Astrocyte (in vitro differentiated cells and primary cell): Measurements from ENCODE around the gene ADRA2C. TPM values are rescaled to one million over a fixed set of nuclear protein-coding genes. Genes with fewer than 3 reads are reported as not detected.

Source experiments
- DNase-seq: peaks from one replicate; pipeline ENCODE4 v3.0.0-alpha.2; 2010; ENCODE audit warnings: low read depth
- FAIRE-seq: peaks from 2 replicates; lab custom pipeline; 2011; peaks lifted over from hg19 to GRCh38; lab: Jason Lieb, UNC
- H2AFZ ChIP-seq: 2 replicates; pipeline ENCODE4 v1.6.0; 2012; ENCODE audit warnings: low read depth, low read length, inconsistent platforms
- H3K27ac ChIP-seq: 2 replicates; pipeline ENCODE4 v1.5.1; 2011; ENCODE audit warnings: low read depth, low read length, inconsistent platforms
- H3K27me3 ChIP-seq: 2 replicates; pipeline ENCODE4 v1.6.0; 2011; ENCODE audit warnings: low read length, inconsistent platforms; ENCODE audit not compliant: insufficient read depth
- H3K36me3 ChIP-seq: 2 replicates; pipeline ENCODE4 v1.5.1; 2011; ENCODE audit warnings: low read length, inconsistent platforms; ENCODE audit not compliant: insufficient read depth
- H3K4me1 ChIP-seq: 2 replicates; pipeline ENCODE4 v1.5.1; 2011; ENCODE audit warnings: low read length, inconsistent platforms; ENCODE audit not compliant: insufficient read depth
- H3K4me2 ChIP-seq: 2 replicates; pipeline ENCODE4 v1.6.0; 2012; ENCODE audit warnings: low read length, inconsistent platforms
- H3K4me3 ChIP-seq: 2 replicates; pipeline ENCODE4 v1.5.1; 2011; ENCODE audit warnings: low read depth, mild to moderate bottlenecking, low read length, inconsistent platforms; ENCODE audit not compliant: insufficient read depth
- H3K79me2 ChIP-seq: 2 replicates; pipeline ENCODE4 v1.6.0; 2012; ENCODE audit warnings: mild to moderate bottlenecking, low read length, inconsistent platforms; ENCODE audit not compliant: insufficient read depth
- H3K9ac ChIP-seq: 2 replicates; pipeline ENCODE4 v1.6.0; 2012; ENCODE audit warnings: mild to moderate bottlenecking, low read length, inconsistent platforms
- H3K9me3 ChIP-seq: 2 replicates; pipeline ENCODE4 v1.5.1; 2012; ENCODE audit warnings: low read depth, mild to moderate bottlenecking, low read length, inconsistent platforms; ENCODE audit not compliant: insufficient read depth
- H4K20me1 ChIP-seq: 2 replicates; pipeline ENCODE4 v1.6.0; 2012; ENCODE audit warnings: low read length, inconsistent platforms; ENCODE audit not compliant: insufficient read depth
- H3K27ac Mint-ChIP-seq: one replicate; pipeline ENCODE4 v1.8.0; 2021; ENCODE audit warnings: mild to moderate bottlenecking, mixed read lengths; ENCODE audit not compliant: unreplicated experiment
- H3K27me3 Mint-ChIP-seq: one replicate; pipeline ENCODE4 v1.8.0; 2021; ENCODE audit warnings: low read depth, mixed read lengths; ENCODE audit not compliant: unreplicated experiment
- H3K36me3 Mint-ChIP-seq: one replicate; pipeline ENCODE4 v1.8.0; 2021; ENCODE audit warnings: low read depth, mixed read lengths; ENCODE audit not compliant: unreplicated experiment
- H3K4me1 Mint-ChIP-seq: one replicate; pipeline ENCODE4 v1.8.0; 2021; ENCODE audit warnings: low read depth, mixed read lengths; ENCODE audit not compliant: unreplicated experiment
- H3K4me3 Mint-ChIP-seq: one replicate; pipeline ENCODE4 v1.8.0; 2021; ENCODE audit warnings: mild to moderate bottlenecking, moderate library complexity, mixed read lengths; ENCODE audit not compliant: unreplicated experiment
- H3K9me3 Mint-ChIP-seq: one replicate; pipeline ENCODE4 v1.8.0; 2021; ENCODE audit warnings: mild to moderate bottlenecking, mixed read lengths; ENCODE audit not compliant: unreplicated experiment
- CTCF ChIP-seq: IDR thresholded peaks from 2 replicates; pipeline ENCODE4 v1.5.1; 2011; ENCODE audit warnings: low read depth, mild to moderate bottlenecking, inconsistent platforms, low read length, moderate library complexity; ENCODE audit not compliant: insufficient read depth
- EZH2 ChIP-seq: IDR thresholded peaks from 2 replicates; pipeline ENCODE4 v1.6.1; 2012; ENCODE audit warnings: mild to moderate bottlenecking, low read length, inconsistent platforms; ENCODE audit not compliant: insufficient read depth
- total RNA-seq: library from RNA; stranded (reverse); gene quantifications from 2 replicates; pipeline ENCODE4 v1.2.1, GENCODE V29; 2021

The ADRA2C gene
- total RNA-seq, 1 donor from 2014 or later, result 4.2 TPM

- FAIRE-seq (no peak), DNase-seq (no peak)
- Mint-ChIP-seq H3K36me3 (no peaks in the 10 kb centered on the region), H3K27ac (no peak overlapping the region), H3K4me3 (no peak overlapping the region), H3K4me1 (no peaks in the 10 kb centered on the region), H3K9me3 (peaks cover 16% of the 10 kb centered on the region), H3K27me3 (peaks cover 54% of the 10 kb centered on the region)
- H3K4me1 ChIP-seq, result no peaks in the 10 kb centered on the region
- no peak overlapping the region for H3K4me2 ChIP-seq
- H3K4me3 ChIP-seq, result no peak overlapping the region
- H3K9ac ChIP-seq, result no peak overlapping the region
- H4K20me1 ChIP-seq, result no peaks in the 10 kb centered on the region
- no peak overlapping the region for H3K27ac ChIP-seq
- TF ChIP-seq EZH2 (no peak), CTCF (no peak)
- no peak overlapping the region for H2AFZ ChIP-seq
- H3K9me3 ChIP-seq, result peaks cover 9% of the 10 kb centered on the region
- H3K27me3 ChIP-seq, result no peaks in the 10 kb centered on the region
- H3K36me3 ChIP-seq, result no peaks in the 10 kb centered on the region
- no peaks in the 10 kb centered on the region for H3K79me2 ChIP-seq
These were observed 26.6 kb downstream of the ADRA2C start for GRCh38 chr4:3792813-3793212.

GRCh38 chr4:3793545-3793944, 27.4 kb downstream of the ADRA2C start:
- Histone ChIP-seq H3K79me2 (no peaks in the 10 kb centered on the region), H3K4me2 (no peak overlapping the region), H3K36me3 (no peaks in the 10 kb centered on the region), H2AFZ (no peak overlapping the region), H3K4me1 (no peaks in the 10 kb centered on the region), H3K9ac (no peak overlapping the region), H3K4me3 (no peak overlapping the region), H4K20me1 (no peaks in the 10 kb centered on the region), H3K27me3 (no peaks in the 10 kb centered on the region), H3K9me3 (peaks cover 9% of the 10 kb centered on the region), H3K27ac (no peak overlapping the region)
- no peaks in the 10 kb centered on the region for H3K36me3 Mint-ChIP-seq
- peaks cover 56% of the 10 kb centered on the region for H3K27me3 Mint-ChIP-seq
- DNase-seq, result no peak
- no peak overlapping the region for H3K4me3 Mint-ChIP-seq
- H3K9me3 Mint-ChIP-seq, result peaks cover 16% of the 10 kb centered on the region
- FAIRE-seq, result no peak
- TF ChIP-seq CTCF, result no peak
- no peak for TF ChIP-seq EZH2
- no peaks in the 10 kb centered on the region for H3K4me1 Mint-ChIP-seq
- no peak overlapping the region for H3K27ac Mint-ChIP-seq

GRCh38 chr4:3796960-3797359, 30.8 kb downstream of the ADRA2C start:
- H3K36me3 ChIP-seq, result no peaks in the 10 kb centered on the region
- no peak overlapping the region for H3K4me3 Mint-ChIP-seq
- no peak overlapping the region for H3K4me3 ChIP-seq
- H2AFZ ChIP-seq, result no peak overlapping the region
- FAIRE-seq, result no peak
- no peak overlapping the region for H3K9ac ChIP-seq
- peaks cover 16% of the 10 kb centered on the region for H3K9me3 Mint-ChIP-seq
- no peaks in the 10 kb centered on the region for H3K4me1 ChIP-seq
- DNase-seq, result no peak
- no peak overlapping the region for H3K27ac Mint-ChIP-seq
- H3K36me3 Mint-ChIP-seq, result peaks cover 2% of the 10 kb centered on the region
- H3K27ac ChIP-seq, result no peak overlapping the region
- no peaks in the 10 kb centered on the region for H3K4me1 Mint-ChIP-seq
- H3K27me3 ChIP-seq, result no peaks in the 10 kb centered on the region
- no peaks in the 10 kb centered on the region for H4K20me1 ChIP-seq
- H3K4me2 ChIP-seq, result no peak overlapping the region
- TF ChIP-seq CTCF (no peak), EZH2 (no peak)
- no peaks in the 10 kb centered on the region for H3K79me2 ChIP-seq
- peaks cover 48% of the 10 kb centered on the region for H3K27me3 Mint-ChIP-seq
- peaks cover 9% of the 10 kb centered on the region for H3K9me3 ChIP-seq
